ENCODE measurements around the gene CMKLR1.

GRCh38 chr12:108382437-108382801 lies 43.3 kb upstream of the CMKLR1 start:
- TF ChIP-seq CTCF (IDR thresholded peaks at IDR 0.05) = no peak
- no peak for TF ChIP-seq POLR2A (IDR thresholded peaks at IDR 0.05)

All from esophagus squamous epithelium (tissue), 4 donors.